ENCODE measurements around the gene TCP11X1.
"Not testable (repeated sequence)": the region's sequence is repeated elsewhere in the genome, so short reads cannot be mapped to it uniquely, and the experiment has no call there.

- TF ChIP-seq CTCF (IDR thresholded peaks at IDR 0.05); USF2 (IDR thresholded peaks at IDR 0.05); HMGXB4 (CRISPR knock-in tag; IDR thresholded peaks at IDR 0.05; ENCODE audit: borderline replicate concordance); POLR2A (IDR thresholded peaks at IDR 0.05; ENCODE audit: low read length); ESRRA (IDR thresholded peaks at IDR 0.05; ENCODE audit: borderline replicate concordance, low read length); EHMT2 (IDR thresholded peaks at IDR 0.05; ENCODE audit: low read depth); EHF (CRISPR knock-in tag; IDR thresholded peaks at IDR 0.05); CBX8 (IDR thresholded peaks at IDR 0.05); EP300 (IDR thresholded peaks at IDR 0.05); SREBF2 (IDR thresholded peaks at IDR 0.05); FOSB (CRISPR knock-in tag; IDR thresholded peaks at IDR 0.05): not testable (repeated sequence)
These were observed 25.2 kb downstream of the TCP11X1 start for GRCh38 chrX:102240265-102240664.
